Stimulated activated memory B cell treated with anti-CD40 and anti-IgM and Interleukin-4, amounts not matched to agents 10 μg/mL and 1 μg/mL and 100 μg/mL, for 72 hours (primary cell): ENCODE results near the gene ANKMY1.
"Not testable (repeated sequence)": the region's sequence is repeated elsewhere in the genome, so short reads cannot be mapped to it uniquely, and the experiment has no call there.

Source experiments
- ATAC-seq: fragments of 150-1000 bp; cut with Tn5 transposase; 2 replicates; pipeline ENCODE4 v1.10.0; 2021
- H3K27ac Mint-ChIP-seq: one replicate; pipeline ENCODE4 v1.8.0; 2022; ENCODE audit warnings: mild to moderate bottlenecking, mixed read lengths
- H3K27me3 Mint-ChIP-seq: one replicate; pipeline ENCODE4 v1.8.0; 2022; ENCODE audit warnings: mixed read lengths
- H3K36me3 Mint-ChIP-seq: one replicate; pipeline ENCODE4 v1.8.0; 2022; ENCODE audit warnings: mixed read lengths
- H3K4me1 Mint-ChIP-seq: one replicate; pipeline ENCODE4 v1.8.0; 2022; ENCODE audit warnings: mixed read lengths
- H3K4me3 Mint-ChIP-seq: one replicate; pipeline ENCODE4 v1.8.0; 2022; ENCODE audit warnings: mild to moderate bottlenecking, moderate library complexity, mixed read lengths
- H3K9me3 Mint-ChIP-seq: one replicate; pipeline ENCODE4 v1.8.0; 2022; ENCODE audit warnings: mixed read lengths

Gene ANKMY1

GRCh38 chr2:240505910-240506309, 51.9 kb downstream of the ANKMY1 start:
- no peak overlapping the region for H3K4me3 Mint-ChIP-seq
- peaks cover 5% of the 10 kb centered on the region for H3K9me3 Mint-ChIP-seq
- ATAC-seq: no peak
- no peaks in the 10 kb centered on the region for H3K4me1 Mint-ChIP-seq
- H3K27me3 Mint-ChIP-seq: no peaks in the 10 kb centered on the region
- H3K36me3 Mint-ChIP-seq: peaks cover 64% of the 10 kb centered on the region
- H3K27ac Mint-ChIP-seq: no peak overlapping the region

DNA sequence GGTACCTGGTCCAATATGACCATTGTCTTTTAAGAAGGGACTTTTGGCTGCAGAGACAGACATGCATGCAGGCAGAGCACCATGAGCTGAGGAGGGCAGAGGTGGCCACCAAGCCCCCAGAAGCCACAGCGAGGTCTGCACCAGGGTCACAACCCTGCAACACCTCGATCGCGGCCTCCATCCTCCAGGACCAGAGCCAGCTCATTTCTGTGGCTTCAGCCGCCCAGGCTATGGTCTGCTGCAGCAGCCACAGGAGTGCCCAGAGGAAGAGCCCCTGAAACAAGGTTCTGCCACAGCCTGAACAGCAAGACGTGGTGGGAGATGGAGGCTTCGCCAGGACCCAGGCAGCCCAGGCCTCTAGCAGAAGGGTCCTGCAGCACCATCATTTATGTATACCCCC, 53.9 kb downstream of the ANKMY1 start:
- Mint-ChIP-seq H3K4me1 (no peaks in the 10 kb centered on the region), H3K27me3 (no peaks in the 10 kb centered on the region), H3K27ac (no peak overlapping the region), H3K36me3 (peaks cover 64% of the 10 kb centered on the region), H3K4me3 (no peak overlapping the region), H3K9me3 (peaks cover 2% of the 10 kb centered on the region)
- ATAC-seq: no peak

DNA sequence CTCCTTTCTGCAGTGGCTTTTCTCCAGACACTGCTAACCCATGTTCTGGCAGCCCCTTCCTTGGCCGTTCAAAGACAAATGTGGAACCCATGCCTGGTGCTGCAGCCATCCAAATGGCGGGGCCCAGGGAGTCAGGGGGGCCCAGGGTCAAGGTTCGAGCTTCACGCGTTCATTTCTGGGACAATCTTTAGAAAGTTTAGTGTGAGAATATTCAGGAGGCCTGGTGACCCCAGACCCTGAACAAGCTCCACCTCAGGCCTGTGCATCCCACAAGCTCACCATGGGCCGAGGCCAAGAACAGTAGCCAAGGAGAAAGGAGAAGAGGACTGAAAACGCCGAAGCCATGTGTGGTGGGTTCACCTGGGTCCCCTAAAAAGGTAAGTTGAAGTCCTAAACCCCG, 54.4 kb downstream of the ANKMY1 start:
- Mint-ChIP-seq H3K9me3 (no peaks in the 10 kb centered on the region), H3K36me3 (peaks cover 64% of the 10 kb centered on the region), H3K4me3 (no peak overlapping the region), H3K27ac (no peak overlapping the region), H3K4me1 (no peaks in the 10 kb centered on the region), H3K27me3 (no peaks in the 10 kb centered on the region)
- ATAC-seq: no peak

DNA sequence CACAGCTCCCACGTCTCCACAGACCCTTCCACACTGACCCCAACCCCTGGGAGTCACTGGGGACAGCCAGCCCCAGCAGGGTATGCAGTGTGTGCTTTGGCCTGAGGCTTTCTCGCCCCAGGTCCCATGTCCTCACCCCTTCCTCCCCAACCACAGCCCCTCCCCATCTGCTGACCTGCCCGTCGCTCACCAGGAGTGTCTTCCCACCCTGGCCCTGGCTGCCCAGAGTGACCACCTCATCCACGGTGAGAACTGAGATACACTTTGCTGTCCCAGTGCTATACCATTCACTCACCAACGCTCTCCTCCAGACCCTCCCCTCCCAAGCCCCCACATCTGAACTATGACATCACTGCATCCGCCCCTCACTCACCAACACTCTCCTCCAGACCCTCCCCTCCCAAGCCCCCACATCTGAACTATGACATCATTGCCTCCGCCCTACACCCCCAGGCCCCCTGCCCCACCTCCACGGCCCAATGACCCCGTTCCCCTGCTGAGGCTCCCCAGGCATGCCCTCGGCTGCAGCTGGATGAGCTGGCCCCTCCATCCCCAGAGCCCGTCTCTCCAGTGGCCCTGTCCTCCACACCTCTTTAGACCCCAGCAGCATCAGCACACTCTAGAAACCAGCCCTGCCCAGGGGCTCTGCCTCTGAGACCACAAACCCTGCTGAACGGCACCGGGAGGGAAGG, 55.2 kb downstream of the ANKMY1 start:
- H3K4me3 Mint-ChIP-seq: no peak overlapping the region
- no peaks in the 10 kb centered on the region for H3K27me3 Mint-ChIP-seq
- no peak overlapping the region for H3K27ac Mint-ChIP-seq
- no peaks in the 10 kb centered on the region for H3K9me3 Mint-ChIP-seq
- no peaks in the 10 kb centered on the region for H3K4me1 Mint-ChIP-seq
- ATAC-seq: no peak
- peaks cover 68% of the 10 kb centered on the region for H3K36me3 Mint-ChIP-seq

DNA sequence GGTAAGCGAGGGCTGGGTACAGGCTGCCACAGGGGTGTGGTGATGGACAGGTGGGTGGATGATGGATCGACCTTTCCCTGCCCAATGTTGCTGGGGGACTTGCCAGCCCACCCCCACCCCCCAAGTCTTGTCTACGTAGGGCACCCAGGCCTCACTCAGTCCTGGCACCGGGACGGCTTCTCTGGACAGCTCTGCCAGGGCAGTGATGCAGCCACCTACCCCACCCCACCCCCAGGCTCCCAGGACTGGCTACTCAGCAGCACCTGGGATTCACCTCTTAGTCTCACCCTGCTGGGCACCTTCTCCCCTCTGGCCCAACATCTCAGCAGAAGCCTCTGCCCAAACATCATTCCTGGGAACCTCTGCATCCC, 55.7 kb downstream of the ANKMY1 start:
- Mint-ChIP-seq H3K4me1 (no peaks in the 10 kb centered on the region), H3K36me3 (peaks cover 73% of the 10 kb centered on the region), H3K4me3 (no peak overlapping the region), H3K27ac (no peak overlapping the region), H3K27me3 (no peaks in the 10 kb centered on the region), H3K9me3 (no peaks in the 10 kb centered on the region)
- no peak for ATAC-seq

DNA sequence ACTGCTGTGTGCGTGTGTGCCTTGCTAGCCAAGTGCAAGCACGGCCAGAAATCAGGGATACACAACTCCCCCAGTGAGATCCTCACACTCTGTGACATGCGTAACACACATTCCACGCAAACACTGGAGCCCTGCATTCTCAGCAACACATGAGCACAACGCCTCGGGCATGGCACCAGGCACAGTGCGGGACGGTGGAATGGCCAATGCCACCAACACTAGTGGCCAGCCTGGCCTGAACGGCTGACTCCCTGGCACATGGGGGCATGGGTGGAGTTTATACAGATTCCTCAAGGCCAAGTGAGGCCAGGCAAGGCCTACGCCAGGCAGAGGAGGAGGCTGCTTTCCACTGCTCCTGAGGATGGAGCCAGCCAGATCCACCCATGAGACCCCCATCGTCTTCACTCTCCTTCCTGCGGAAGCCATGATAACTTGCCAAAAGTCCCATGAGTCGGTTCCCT, 56.2 kb downstream of the ANKMY1 start:
- Mint-ChIP-seq H3K27me3 (no peaks in the 10 kb centered on the region), H3K36me3 (peaks cover 78% of the 10 kb centered on the region), H3K27ac (no peak overlapping the region), H3K4me3 (no peak overlapping the region), H3K9me3 (no peaks in the 10 kb centered on the region), H3K4me1 (no peaks in the 10 kb centered on the region)
- no peak for ATAC-seq

GRCh38 chr2:240500561-240501423, 57.0 kb downstream of the ANKMY1 start:
- Mint-ChIP-seq H3K27ac (no peak overlapping the region), H3K4me1 (no peaks in the 10 kb centered on the region), H3K9me3 (peaks cover 5% of the 10 kb centered on the region), H3K27me3 (no peaks in the 10 kb centered on the region), H3K36me3 (peaks cover 86% of the 10 kb centered on the region), H3K4me3 (no peak overlapping the region)
- no peak for ATAC-seq

GRCh38 chr2:240499309-240500301, 58.2 kb downstream of the ANKMY1 start:
- H3K27me3 Mint-ChIP-seq: no peaks in the 10 kb centered on the region
- no peak overlapping the region for H3K27ac Mint-ChIP-seq
- H3K9me3 Mint-ChIP-seq: peaks cover 10% of the 10 kb centered on the region
- peaks cover 84% of the 10 kb centered on the region for H3K36me3 Mint-ChIP-seq
- peak; percentile 36 for ATAC-seq
- H3K4me1 Mint-ChIP-seq: no peaks in the 10 kb centered on the region
- H3K4me3 Mint-ChIP-seq: no peak overlapping the region

- Mint-ChIP-seq H3K4me3 (no peak overlapping the region), H3K36me3 (peaks cover 87% of the 10 kb centered on the region), H3K27ac (no peak overlapping the region)
Observed at GRCh38 chr2:240498958-240499260, 58.9 kb downstream of the ANKMY1 start.

DNA sequence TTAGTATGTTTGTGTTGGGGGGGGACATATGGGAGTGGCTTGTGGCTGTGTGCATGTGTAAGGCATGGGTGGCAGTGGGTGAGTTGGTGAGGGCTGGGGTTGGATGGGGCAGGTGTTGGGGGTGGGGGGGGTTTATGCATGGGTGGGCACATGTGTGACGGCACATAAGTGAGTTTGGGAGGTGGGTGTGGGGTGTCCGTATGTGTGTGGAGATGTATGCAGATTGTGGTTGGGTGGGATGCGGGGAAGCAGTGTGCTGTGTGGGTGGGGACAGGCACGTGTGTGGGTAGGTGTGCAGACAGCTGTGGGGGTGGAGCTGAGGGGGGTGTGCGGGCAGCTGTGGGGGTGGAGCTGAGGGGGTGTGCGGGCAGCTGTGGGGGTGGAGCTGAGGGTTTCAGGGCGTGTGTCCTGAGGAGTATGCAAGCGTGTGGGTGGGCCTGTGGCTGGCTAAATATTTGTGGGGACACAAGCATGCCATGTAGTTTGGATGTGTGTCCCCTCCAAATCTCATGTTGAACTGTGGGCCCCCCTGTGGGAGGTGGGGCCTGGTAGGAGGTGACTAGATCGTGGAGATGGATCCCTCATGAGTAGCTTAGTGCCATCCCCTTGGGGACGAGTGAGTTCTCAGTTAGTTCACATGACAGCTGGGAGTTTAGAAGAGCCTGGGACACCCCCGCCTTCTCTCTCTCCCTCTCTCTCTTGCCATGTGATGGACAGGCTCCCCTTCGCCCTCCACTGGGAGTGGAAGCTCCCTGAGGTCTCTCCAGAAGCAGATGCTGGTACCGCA, 59.4 kb downstream of the ANKMY1 start:
- Mint-ChIP-seq H3K9me3 (peaks cover 14% of the 10 kb centered on the region), H3K4me3 (no peak overlapping the region), H3K36me3 (peaks cover 87% of the 10 kb centered on the region), H3K4me1 (no peaks in the 10 kb centered on the region), H3K27ac (no peak overlapping the region), H3K27me3 (no peaks in the 10 kb centered on the region)
- no peak for ATAC-seq

More at GRCh38 chr2:240498958-240499260, 58.9 kb downstream of the ANKMY1 start:
- ATAC-seq: no peak
- H3K27me3 Mint-ChIP-seq: no peaks in the 10 kb centered on the region
- no peaks in the 10 kb centered on the region for H3K4me1 Mint-ChIP-seq
- H3K9me3 Mint-ChIP-seq: peaks cover 12% of the 10 kb centered on the region

DNA sequence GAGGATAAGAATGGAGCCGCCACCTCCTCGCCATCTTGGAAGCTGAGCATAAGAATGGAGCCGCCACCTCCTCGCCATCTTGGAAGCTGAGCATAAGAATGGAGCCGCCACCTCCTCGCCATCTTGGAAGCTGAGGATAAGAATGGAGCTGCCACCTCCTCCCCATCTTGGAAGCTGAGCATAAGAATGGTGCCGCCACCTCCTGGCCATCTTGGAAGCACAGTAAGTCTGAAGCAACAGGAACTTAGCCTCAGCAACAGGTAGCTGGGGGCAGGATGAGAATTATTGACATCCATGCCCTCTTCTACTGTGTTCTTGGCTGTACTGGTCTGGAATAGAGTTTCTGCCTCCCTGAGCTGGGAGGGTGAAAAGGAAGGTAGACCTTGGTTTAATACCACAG, 60.7 kb downstream of the ANKMY1 start:
- not testable (repeated sequence) for ATAC-seq, H3K4me1 Mint-ChIP-seq, H3K27ac Mint-ChIP-seq, H3K4me3 Mint-ChIP-seq, H3K27me3 Mint-ChIP-seq
- H3K9me3 Mint-ChIP-seq: peaks cover 19% of the 10 kb centered on the region
- H3K36me3 Mint-ChIP-seq: peaks cover 88% of the 10 kb centered on the region

DNA sequence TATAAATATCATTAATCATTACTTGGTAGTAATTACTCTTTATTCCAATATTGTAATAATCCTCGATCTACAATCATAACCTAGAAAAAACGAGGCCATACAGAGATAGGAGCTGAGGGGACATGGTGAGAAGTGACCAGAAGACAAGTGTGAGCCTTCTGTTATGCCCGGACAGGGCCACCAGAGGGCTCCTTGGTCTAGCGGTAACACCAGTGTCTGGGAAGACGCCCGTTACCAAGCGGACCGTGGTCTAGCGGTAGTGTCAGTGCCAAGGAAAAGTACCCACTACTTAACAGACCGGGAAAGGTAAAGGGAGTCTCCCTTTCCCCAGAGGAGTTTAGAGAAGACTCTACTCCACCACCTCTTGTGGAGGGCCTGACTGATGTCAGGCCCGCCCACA, 62.8 kb downstream of the ANKMY1 start:
- H3K4me3 Mint-ChIP-seq, H3K27me3 Mint-ChIP-seq, ATAC-seq, H3K4me1 Mint-ChIP-seq: not testable (repeated sequence)
- peak overlapping the region; percentile 13 for H3K27ac Mint-ChIP-seq
- H3K9me3 Mint-ChIP-seq: peaks cover 29% of the 10 kb centered on the region
- peaks cover 83% of the 10 kb centered on the region for H3K36me3 Mint-ChIP-seq

- Mint-ChIP-seq H3K9me3 (peaks cover 32% of the 10 kb centered on the region), H3K36me3 (peaks cover 78% of the 10 kb centered on the region), H3K27me3 (no peaks in the 10 kb centered on the region), H3K27ac (no peak overlapping the region), H3K4me3 (no peak overlapping the region), H3K4me1 (no peaks in the 10 kb centered on the region)
- ATAC-seq: no peak
Observed at GRCh38 chr2:240494194-240494793, 63.5 kb downstream of the ANKMY1 start.

GRCh38 chr2:240491483-240491882, 66.3 kb downstream of the ANKMY1 start:
- Mint-ChIP-seq H3K9me3 (peaks cover 44% of the 10 kb centered on the region), H3K36me3 (peaks cover 66% of the 10 kb centered on the region), H3K27ac (no peak overlapping the region), H3K4me3 (no peak overlapping the region), H3K27me3 (no peaks in the 10 kb centered on the region), H3K4me1 (no peaks in the 10 kb centered on the region)
- ATAC-seq: no peak
